HFFc6 (cell line): ENCODE measurements around the gene DENND1A. TPM values are rescaled to one million over a fixed set of nuclear protein-coding genes. Genes with fewer than 3 reads are reported as not detected.

Experiments used
- DNase-seq: peaks from one replicate; pipeline ENCODE4 v3.0.0-alpha.2; 2018
- H3K27ac Mint-ChIP-seq: 2 replicates; pipeline ENCODE4 v1.8.0; 2020; ENCODE audit warnings: mild to moderate bottlenecking, mixed read lengths
- H3K27me3 Mint-ChIP-seq: 2 replicates; pipeline ENCODE4 v1.8.0; 2021; ENCODE audit warnings: mild to moderate bottlenecking, moderate library complexity, mixed read lengths; ENCODE audit not compliant: insufficient read depth
- H3K36me3 Mint-ChIP-seq: 2 replicates; pipeline ENCODE4 v1.8.0; 2021; ENCODE audit warnings: low read depth, mixed read lengths
- H3K4me1 Mint-ChIP-seq: 2 replicates; pipeline ENCODE4 v1.8.0; 2020; ENCODE audit warnings: low read depth, mixed read lengths
- H3K4me3 Mint-ChIP-seq: 2 replicates; pipeline ENCODE4 v1.8.0; 2020; ENCODE audit warnings: mild to moderate bottlenecking, moderate library complexity, mixed read lengths
- H3K9me3 Mint-ChIP-seq: 2 replicates; pipeline ENCODE4 v1.8.0; 2020; ENCODE audit warnings: mild to moderate bottlenecking, mixed read lengths
- CTCF ChIP-seq: fragments of 200-600 bp; sonication (generic); IDR thresholded peaks from 2 replicates; pipeline ENCODE4 v1.5.0; 2021; ENCODE audit warnings: antibody characterized with exemption, mild to moderate bottlenecking
- total RNA-seq, 6 experiments: library from RNA; stranded (reverse); fragmentation: NEBNext Ultra II Directional; extraction: Animal tissue kit (Norgen Biotek cat#: 25700); gene quantifications; 2 replicates in 1 of 6; 3 replicates in 5 of 6; pipeline ENCODE4 v1.2.3, GENCODE V29; 2021

Gene DENND1A
- total RNA-seq, 6 experiments from 2014 or later, result 25.4 to 38.3 (median 30.3) TPM

GRCh38 chr9:123368023-123368422 lies 561.9 kb downstream of the DENND1A start:
- peaks cover 17% of the 10 kb centered on the region for H3K27me3 Mint-ChIP-seq
- no peak for DNase-seq
- H3K4me3 Mint-ChIP-seq, result no peak overlapping the region
- H3K4me1 Mint-ChIP-seq, result peaks cover 6% of the 10 kb centered on the region
- H3K27ac Mint-ChIP-seq, result no peak overlapping the region
- H3K36me3 Mint-ChIP-seq, result no peaks in the 10 kb centered on the region
- TF ChIP-seq CTCF, result no peak
- H3K9me3 Mint-ChIP-seq, result no peaks in the 10 kb centered on the region

DNA sequence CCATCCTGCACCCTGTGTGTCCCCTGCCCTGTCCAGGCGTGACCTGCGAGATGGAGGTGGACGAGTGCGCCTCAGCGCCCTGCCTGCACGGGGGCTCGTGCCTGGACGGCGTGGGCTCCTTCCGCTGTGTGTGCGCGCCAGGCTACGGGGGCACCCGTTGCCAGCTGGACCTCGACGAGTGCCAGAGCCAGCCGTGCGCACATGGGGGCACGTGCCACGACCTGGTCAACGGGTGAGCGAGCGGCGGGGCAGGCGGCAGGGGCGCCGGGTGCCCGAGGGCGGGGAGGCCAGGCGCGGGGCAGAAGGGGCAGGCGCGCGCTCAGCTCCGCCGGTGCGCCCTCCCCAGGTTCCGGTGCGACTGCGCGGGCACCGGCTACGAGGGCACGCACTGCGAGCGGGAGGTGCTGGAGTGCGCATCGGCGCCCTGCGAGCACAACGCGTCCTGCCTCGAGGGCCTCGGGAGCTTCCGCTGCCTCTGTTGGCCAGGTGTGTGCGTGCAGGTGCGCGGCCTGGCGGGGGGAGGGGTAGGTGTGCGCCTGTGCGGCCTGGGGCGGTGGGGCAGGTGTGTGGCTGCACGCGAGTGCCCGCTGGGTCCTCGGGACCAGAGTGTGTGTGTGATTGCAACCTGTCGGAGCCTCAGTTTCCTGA lies 563.9 kb downstream of the DENND1A start:
- H3K27ac Mint-ChIP-seq, result no peak overlapping the region
- H3K4me3 Mint-ChIP-seq, result no peak overlapping the region
- no peaks in the 10 kb centered on the region for H3K36me3 Mint-ChIP-seq
- peaks cover 6% of the 10 kb centered on the region for H3K4me1 Mint-ChIP-seq
- no peak for DNase-seq
- H3K9me3 Mint-ChIP-seq, result no peaks in the 10 kb centered on the region
- peaks cover 13% of the 10 kb centered on the region for H3K27me3 Mint-ChIP-seq
- TF ChIP-seq CTCF, result no peak

- Mint-ChIP-seq H3K36me3 (no peaks in the 10 kb centered on the region), H3K27me3 (peaks cover 13% of the 10 kb centered on the region), H3K4me1 (peaks cover 6% of the 10 kb centered on the region), H3K4me3 (no peak overlapping the region), H3K27ac (no peak overlapping the region), H3K9me3 (no peaks in the 10 kb centered on the region)
- DNase-seq, result no peak
- peak; percentile 56 for TF ChIP-seq CTCF
These were observed 564.5 kb downstream of the DENND1A start for GRCh38 chr9:123365287-123365880.

GRCh38 chr9:123364241-123364824 lies 565.6 kb downstream of the DENND1A start:
- Mint-ChIP-seq H3K27ac (no peak overlapping the region), H3K4me3 (no peak overlapping the region; the same call in 1 of the 2 replicates), H3K27me3 (peaks cover 11% of the 10 kb centered on the region), H3K36me3 (no peaks in the 10 kb centered on the region), H3K9me3 (no peaks in the 10 kb centered on the region), H3K4me1 (peaks cover 6% of the 10 kb centered on the region)
- no peak for TF ChIP-seq CTCF
- DNase-seq, result no peak

- DNase-seq, result no peak
- H3K4me3 Mint-ChIP-seq, result no peak overlapping the region
- H3K4me1 Mint-ChIP-seq, result peaks cover 6% of the 10 kb centered on the region
- H3K9me3 Mint-ChIP-seq, result no peaks in the 10 kb centered on the region
- H3K36me3 Mint-ChIP-seq, result no peaks in the 10 kb centered on the region
- peaks cover 10% of the 10 kb centered on the region for H3K27me3 Mint-ChIP-seq
- no peak overlapping the region for H3K27ac Mint-ChIP-seq
- no peak for TF ChIP-seq CTCF
These were observed 567.1 kb downstream of the DENND1A start for GRCh38 chr9:123362856-123363255.
